Subcutaneous adipose tissue (tissue), 4 donors: ENCODE data around the gene CAMTA1. TPM values are rescaled to one million over a fixed set of nuclear protein-coding genes. Genes with fewer than 3 reads are reported as not detected.

Experiments
- CTCF ChIP-seq: fragments of 450-650 bp; IDR thresholded peaks from one replicate; pipeline ENCODE4 v1.5.1; 2016; ENCODE audit warnings: low read depth, mild to moderate bottlenecking, control low read depth, antibody characterized with exemption, moderate library complexity
- total RNA-seq, 4 donors: library from RNA; depleted of rRNA; stranded (reverse); fragments of >200 nt; gene quantifications; one replicate each; pipeline ENCODE4 v1.1.0, GENCODE V29; 2016

Gene CAMTA1
- total RNA-seq, 4 donors from 2014 or later = 58.6 to 82.5 (median 78.0) TPM

DNA sequence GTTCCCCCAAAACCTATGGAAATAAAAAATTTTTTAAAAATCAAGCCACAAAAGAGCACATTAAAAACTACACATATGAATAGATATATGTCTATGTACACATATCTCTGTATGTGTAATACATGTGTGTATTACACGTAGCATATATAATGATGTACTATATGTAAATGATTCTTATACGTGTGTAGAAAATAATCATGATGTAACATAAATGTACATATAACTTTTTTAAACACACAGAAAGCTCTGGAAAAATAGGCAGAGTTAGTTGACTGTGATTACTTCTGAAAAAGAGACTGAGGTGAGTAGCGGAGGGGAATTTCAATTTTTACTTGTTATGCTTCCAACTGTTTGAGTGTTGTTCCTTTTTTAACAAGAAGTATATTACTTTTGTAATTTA, 405.0 kb downstream of the CAMTA1 start:
- no peak for TF ChIP-seq CTCF

DNA sequence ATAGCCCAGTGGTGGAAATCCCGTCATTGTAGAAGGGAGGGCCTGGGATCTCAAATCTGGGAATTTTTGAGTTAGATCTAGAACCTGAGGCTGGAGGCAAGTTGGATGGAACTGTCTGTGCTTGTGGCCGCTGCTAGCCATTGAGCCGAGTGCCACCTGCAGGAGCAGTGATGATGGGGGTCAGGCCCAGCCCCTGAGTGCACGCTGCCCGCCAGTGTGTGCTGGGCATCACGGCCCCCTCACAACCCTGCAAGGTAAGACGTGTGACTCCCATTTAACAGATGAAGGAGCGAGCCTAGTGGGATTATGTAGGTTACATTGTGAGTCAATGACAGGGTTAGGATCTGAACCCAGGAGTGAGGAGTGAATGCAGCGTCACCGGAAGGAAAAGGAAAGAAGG, 407.2 kb downstream of the CAMTA1 start:
- TF ChIP-seq CTCF = no peak

GRCh38 chr1:7196036-7196911, 411.0 kb downstream of the CAMTA1 start:
- no peak for TF ChIP-seq CTCF

- no peak for TF ChIP-seq CTCF
Observed at GRCh38 chr1:7198664-7199063, 413.4 kb downstream of the CAMTA1 start.

GRCh38 chr1:7199077-7199779, 414.0 kb downstream of the CAMTA1 start:
- no peak for TF ChIP-seq CTCF

- no peak for TF ChIP-seq CTCF
Observed at GRCh38 chr1:7207875-7208646, 422.8 kb downstream of the CAMTA1 start.
